ENCODE results near the gene MRPS11. TPM values are rescaled to one million over a fixed set of nuclear protein-coding genes. Genes with fewer than 3 reads are reported as not detected.

MRPS11 gene
- total RNA-seq, 1 donor from 2014 or later: 50.6 TPM

GRCh38 chr15:88525418-88525817 is 57.9 kb downstream of the MRPS11 start:
- no peak for DNase-seq (ENCODE audit: low spot score)
- intact Hi-C loops (cut with DNase I): no loop called here

- DNase-seq (ENCODE audit: low spot score): no peak
- intact Hi-C loops (cut with DNase I): no loop called here
Observed at GRCh38 chr15:88526247-88526879, 58.9 kb downstream of the MRPS11 start.

GRCh38 chr15:88529021-88529630 is 61.6 kb downstream of the MRPS11 start:
- intact Hi-C loops (cut with DNase I): no loop called here
- DNase-seq (ENCODE audit: low spot score): no peak

Other genes with a start within 250 kb of the MRPS11 start
- 3.7 TPM for gene NTRK3, start 211.0 kb upstream of the MRPS11 start, total RNA-seq
- 57.8 TPM for gene MRPL46, start 320 bp upstream of the MRPS11 start, total RNA-seq
- gene DET1, start 79.0 kb downstream of the MRPS11 start, total RNA-seq: 6.2 TPM
- gene AEN, start 153.6 kb downstream of the MRPS11 start, total RNA-seq: 8.7 TPM
- gene ISG20, start 171.3 kb downstream of the MRPS11 start, total RNA-seq: 3.9 TPM